ENCODE data around the gene FBXO4.
"Not testable (repeated sequence)": the region's sequence is repeated elsewhere in the genome, so short reads cannot be mapped to it uniquely, and the experiment has no call there.

The FBXO4 gene

GRCh38 chr5:41980870-41981269 lies 55.8 kb downstream of the FBXO4 start:
- no peak for DNase-seq (ENCODE audit: low spot score)

GRCh38 chr5:41982858-41983257 lies 57.8 kb downstream of the FBXO4 start:
- not testable (repeated sequence) for DNase-seq (ENCODE audit: low spot score)

- no peak for DNase-seq (ENCODE audit: low spot score)
Observed at GRCh38 chr5:41983284-41983683, 58.2 kb downstream of the FBXO4 start.

GRCh38 chr5:41985945-41986695 lies 61.0 kb downstream of the FBXO4 start:
- no peak for DNase-seq (ENCODE audit: low spot score)
